ACHN (cell line): ENCODE results near the gene CTDSPL2.
"Not testable (repeated sequence)": the region's sequence is repeated elsewhere in the genome, so short reads cannot be mapped to it uniquely, and the experiment has no call there.

Source experiments
- DNase-seq: peaks from one replicate; pipeline ENCODE4 v3.0.0-alpha.2; 2015
- in situ Hi-C: cut with HindIII; loops from 2 replicates; pipeline ENCODE4 v1.10.0; 2017; ENCODE audit warnings: low sequenced_read_pairs, low pct_ligation_motif_present, low pct_unique_long_range_greater_than_20kb

Gene CTDSPL2

GRCh38 chr15:44471885-44472455, 44.5 kb downstream of the CTDSPL2 start:
- in situ Hi-C loops = no loop called here
- no peak for DNase-seq

GRCh38 chr15:44479343-44479742, 51.9 kb downstream of the CTDSPL2 start:
- in situ Hi-C loops = no loop called here
- DNase-seq = no peak

DNA sequence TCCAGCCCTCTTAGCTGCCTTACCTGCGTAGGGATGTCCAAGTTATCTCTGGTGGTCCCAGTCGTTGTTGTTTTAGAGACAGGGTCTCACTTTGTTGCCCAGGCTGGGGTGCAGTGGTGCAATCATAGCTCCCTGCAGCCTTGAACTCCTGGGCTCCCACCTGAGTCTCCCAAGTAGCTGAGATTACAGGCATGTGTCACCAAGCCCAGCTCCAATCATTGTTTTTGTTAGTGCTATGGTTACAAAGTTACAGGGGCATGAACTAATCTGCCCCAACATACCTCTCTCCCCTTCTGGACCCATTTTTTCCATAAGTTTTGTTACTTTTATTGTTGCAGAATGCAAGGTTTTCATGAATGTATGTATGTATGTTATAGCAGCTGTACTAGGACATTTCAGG, 54.7 kb downstream of the CTDSPL2 start:
- peak; percentile 24 for DNase-seq
- in situ Hi-C loops = no loop called here

DNA sequence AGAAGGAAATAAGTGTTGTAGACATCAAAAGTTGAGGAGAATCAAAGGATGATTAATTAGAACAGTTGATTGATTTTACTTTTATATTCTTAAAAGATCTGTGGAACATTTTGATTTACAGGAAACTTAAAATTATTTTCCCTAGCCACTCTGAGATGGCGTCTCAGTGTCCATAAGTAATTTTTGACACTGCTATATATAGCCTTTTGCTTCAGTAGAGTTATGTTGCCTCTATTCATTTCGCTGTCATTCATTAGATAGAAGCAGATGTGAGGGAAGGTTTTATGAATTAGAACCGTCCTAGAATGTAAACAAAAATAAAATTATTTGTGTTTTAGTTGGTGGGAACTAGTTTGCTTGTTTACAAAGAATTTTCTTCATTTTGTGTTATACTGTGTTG, 58.5 kb downstream of the CTDSPL2 start:
- DNase-seq = no peak
- in situ Hi-C loops = no loop called here

DNA sequence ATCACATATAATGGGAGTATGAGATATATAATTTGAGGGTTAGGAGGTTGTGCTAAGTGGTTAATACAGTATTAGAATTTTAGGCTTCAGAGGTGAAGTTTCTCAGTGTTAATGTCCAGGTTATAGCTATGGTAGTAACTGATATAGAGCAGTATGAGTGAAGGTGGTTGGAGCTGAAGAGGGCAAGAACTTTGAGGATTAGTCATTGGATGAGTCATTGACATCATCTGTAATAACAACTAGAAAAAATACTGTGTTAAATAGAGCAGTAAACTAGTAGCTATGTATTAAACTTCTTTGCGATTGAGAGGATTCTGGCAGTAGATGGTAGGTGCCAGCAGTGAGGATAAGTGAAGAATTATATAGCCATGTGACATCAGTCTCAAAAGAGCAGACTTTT, 62.0 kb downstream of the CTDSPL2 start:
- peak; percentile 94 for DNase-seq

DNA sequence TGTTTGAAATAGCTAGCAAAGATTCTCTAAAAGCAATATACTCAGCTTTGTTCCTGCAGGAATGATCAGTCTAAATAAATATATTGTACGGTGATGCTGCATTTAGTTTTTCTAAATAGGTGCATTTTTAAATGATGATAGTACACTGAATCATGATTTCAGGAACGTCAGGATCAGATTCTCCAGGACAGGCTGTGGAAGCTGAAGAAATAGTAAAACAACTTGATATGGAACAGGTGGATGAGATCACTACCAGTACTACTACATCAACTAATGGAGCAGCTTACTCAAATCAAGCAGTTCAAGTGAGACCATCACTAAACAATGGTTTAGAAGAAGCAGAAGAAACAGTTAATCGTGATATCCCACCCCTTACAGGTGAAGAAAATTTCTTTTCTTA, 63.2 kb downstream of the CTDSPL2 start:
- DNase-seq = peak; percentile 23

More for the DNA sequence above, 62.0 kb downstream of the CTDSPL2 start:
- in situ Hi-C loops = no loop called here

DNA sequence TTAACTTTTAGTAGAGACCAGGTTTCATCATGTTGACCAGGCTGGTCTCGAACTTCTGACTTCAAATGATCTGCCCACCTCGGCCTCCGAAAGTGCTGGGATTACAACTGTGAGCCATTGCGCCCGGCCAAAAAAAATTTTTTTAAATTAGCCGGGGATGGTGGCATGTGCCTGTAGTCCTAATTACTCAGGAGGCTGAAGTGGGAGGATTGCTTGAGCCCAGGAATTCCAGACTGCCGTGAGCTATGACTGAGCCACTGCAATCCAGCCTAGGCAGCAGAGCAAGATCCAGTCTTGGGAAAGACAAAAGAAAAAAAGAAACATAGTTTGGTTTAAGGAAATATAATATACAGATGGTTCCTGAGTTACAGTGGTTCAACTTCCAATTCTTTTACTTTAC, 64.6 kb downstream of the CTDSPL2 start:
- no peak for DNase-seq
- in situ Hi-C loops = no loop called here

More for the DNA sequence above, 63.2 kb downstream of the CTDSPL2 start:
- in situ Hi-C loops = no loop called here

GRCh38 chr15:44492672-44493071, 65.2 kb downstream of the CTDSPL2 start:
- DNase-seq = no peak
- in situ Hi-C loops = no loop called here

DNA sequence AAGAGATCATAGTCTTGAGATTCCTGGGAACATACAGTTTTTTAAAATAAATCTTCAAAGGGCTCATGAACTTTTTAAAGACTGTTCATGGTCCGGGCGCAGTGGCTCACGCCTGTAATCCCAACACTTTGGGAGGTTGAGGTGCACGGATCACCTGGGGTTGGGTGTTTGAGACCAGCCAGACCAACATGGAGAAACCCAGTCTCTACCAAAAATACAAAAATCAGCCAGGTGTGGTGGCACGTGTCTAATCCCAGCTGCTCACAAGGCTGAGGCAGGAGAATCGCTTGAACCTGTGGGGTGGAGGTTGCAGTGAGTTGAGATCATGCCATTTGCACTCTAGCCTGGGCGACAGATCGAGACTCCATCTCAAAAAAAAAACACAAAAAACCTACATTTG, 68.1 kb downstream of the CTDSPL2 start:
- DNase-seq = no peak
- in situ Hi-C loops = no loop called here

DNA sequence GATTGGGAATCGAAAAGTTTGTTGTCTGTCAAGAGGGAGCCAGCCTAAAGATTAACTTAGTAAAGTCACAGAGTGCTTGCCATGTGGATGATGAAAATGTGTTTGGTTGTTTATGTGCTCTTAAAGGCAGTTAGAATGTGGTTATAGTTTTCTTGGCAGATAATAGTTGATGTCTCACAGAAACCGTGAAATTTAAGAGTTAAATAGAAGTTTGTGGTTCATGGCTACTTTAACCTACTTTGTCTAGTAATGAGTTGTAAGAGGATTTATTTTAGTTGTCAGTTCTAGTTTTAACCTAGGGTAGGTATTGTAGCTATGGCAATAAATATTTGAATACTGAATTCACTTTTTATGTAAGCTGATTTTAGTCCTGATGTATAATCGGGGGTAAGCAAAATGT, 73.1 kb downstream of the CTDSPL2 start:
- DNase-seq = no peak
- in situ Hi-C loops = no loop called here

- DNase-seq = peak; percentile 51
- in situ Hi-C loops = no loop called here
Measured at GRCh38 chr15:44501768-44502366, 74.4 kb downstream of the CTDSPL2 start.

GRCh38 chr15:44516436-44516835, 89.0 kb downstream of the CTDSPL2 start:
- DNase-seq = no peak
- in situ Hi-C loops = no loop called here

DNA sequence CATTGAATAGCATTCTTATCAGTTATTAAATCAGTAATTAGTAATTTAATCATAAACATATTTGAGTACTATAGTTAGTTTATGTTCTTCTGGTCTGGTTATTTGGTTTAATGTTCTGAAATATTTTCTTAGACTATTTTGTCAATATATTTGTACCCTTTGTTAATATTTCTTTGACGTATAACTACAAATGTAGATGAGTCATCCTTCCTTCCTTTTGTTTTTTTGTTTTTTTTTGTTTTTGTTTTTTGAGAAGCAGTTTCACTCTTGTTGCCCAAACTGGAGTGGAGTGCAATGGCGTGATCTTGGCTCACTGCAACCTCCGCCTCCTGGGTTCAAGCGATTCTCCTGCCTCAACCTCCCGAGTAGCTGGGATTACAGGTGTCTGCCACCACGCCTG, 92.1 kb downstream of the CTDSPL2 start:
- in situ Hi-C loops = no loop called here
- no peak for DNase-seq

DNA sequence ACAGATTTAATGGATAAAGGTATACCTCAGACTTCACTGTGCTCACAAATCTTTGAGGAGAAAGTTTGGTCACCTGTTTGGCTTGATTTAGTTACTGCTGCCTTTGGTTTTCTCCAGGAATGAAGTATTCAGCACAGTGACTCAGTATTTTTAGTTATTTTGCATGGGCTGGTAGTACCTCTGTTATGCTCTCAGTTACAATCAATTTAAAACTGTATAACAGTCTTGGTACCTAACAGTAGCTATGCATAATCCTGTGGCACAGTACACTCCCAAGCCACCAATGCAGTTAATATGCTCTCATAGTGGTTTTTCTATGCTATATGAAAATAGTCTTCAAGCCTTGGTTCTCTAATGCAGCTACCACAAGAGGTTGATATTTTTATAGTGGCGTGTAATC, 97.6 kb downstream of the CTDSPL2 start:
- no peak for DNase-seq
- in situ Hi-C loops = no loop called here

DNA sequence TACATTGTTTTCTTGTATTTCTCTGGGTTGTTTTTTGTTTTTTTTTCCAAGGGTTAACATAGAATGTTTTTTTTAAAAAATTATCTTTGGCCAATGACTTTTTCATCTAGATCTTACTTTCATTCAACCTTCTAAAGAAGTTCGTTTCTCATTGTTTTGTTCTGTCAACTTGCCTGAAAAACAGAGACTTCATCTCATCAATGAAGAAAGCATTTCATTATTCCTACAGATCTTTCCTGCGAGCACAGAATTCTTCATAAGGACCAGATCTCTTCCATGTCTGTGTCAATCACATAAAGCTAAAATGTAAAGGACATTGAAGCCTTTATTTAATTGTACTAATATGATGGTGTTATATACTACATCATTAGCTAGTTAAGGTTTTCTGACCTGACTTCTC, 99.8 kb downstream of the CTDSPL2 start:
- in situ Hi-C loops = no loop called here
- no peak for DNase-seq

DNA sequence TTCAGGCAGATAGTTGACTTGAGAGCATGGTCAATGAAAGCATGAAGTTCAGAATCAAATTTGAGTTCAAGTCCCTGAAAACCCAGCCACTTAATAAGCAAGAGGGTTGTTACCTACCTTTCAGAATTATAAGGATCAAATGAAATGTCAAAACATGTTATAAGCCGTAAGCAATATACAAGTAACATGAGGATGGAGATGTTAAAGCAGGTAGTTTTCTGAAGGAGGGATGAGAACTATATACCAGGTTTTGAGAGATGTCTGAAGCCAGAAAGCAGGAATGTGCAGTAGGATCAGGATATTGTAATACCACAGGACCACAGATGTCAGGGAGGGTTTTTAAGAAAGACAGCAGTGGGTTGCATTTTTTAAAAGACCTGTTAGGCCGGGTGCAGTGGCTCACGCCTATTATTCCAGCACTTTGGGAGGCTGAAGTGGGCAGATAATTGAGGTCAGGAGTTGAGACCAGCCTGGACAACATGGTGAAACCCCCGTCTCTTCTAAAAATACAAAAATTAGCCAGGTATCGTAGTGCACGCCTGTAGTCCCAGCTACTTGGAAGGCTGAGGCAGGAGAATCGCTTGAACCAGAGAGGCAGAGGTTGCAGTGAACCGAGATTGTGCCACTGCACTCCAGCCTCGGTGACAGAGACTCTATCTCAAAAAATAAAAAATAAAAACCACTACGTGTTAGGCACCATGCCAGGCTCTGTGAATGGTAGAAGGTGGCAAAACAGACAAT, 102.6 kb downstream of the CTDSPL2 start:
- in situ Hi-C loops = no loop called here
- DNase-seq = no peak

- in situ Hi-C loops = no loop called here
- DNase-seq = no peak
Measured at GRCh38 chr15:44530653-44531052, 103.2 kb downstream of the CTDSPL2 start.

- DNase-seq, in situ Hi-C loops: not testable (repeated sequence)
Measured at GRCh38 chr15:44532275-44532674, 104.8 kb downstream of the CTDSPL2 start.

- DNase-seq = no peak
Measured at GRCh38 chr15:44532689-44533088, 105.3 kb downstream of the CTDSPL2 start.

DNA sequence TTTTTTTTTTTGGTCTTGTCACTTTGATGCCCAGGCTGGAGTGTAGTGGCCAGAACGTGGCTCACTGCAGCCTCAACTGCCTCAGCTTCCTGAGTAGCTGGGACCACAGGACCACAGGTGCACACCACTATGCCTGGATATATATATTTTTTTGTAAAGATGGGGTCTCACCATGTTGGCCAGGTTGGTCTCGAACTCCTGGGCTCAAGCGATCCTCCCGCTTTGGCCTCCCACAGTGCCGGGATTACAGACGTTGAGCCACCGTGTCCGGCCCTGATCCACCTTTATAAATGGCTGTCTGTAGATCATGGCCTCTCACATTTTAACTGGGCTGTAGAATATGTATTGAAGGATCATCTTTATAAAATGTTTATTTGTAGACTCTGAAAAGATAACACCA, 107.7 kb downstream of the CTDSPL2 start:
- in situ Hi-C loops = no loop called here
- no peak for DNase-seq

More at GRCh38 chr15:44532689-44533088, 105.3 kb downstream of the CTDSPL2 start:
- in situ Hi-C loops = no loop called here
